GM19193 (cell line): ENCODE data around the gene CHRM2.

Experiments used
- POLR2A ChIP-seq: IDR thresholded peaks from 4 replicates; pipeline ENCODE4 v1.6.1; 2011; ENCODE audit not compliant: insufficient read depth, insufficient read length; ENCODE audit errors: extremely low read depth

Gene CHRM2

DNA sequence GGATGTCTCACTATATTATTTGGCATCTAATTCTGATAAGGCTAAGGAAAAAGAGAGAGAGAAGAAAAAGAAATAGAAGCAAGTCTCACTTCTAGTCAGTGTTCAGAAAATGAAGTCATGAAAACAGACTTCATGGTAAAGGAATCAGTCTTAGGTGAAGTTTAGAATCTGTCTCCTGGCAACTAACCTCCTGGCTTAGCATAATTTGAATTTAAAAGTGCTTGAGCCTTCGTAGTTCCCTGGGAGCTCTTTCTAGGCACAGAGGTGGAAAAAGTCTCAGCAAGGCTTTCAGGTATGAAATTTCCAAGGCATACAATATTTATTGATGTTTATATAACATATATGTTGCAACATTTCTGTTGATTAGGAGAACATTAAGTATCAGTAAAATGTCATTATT lies 10.4 kb downstream of the CHRM2 start:
- no peak for TF ChIP-seq POLR2A

DNA sequence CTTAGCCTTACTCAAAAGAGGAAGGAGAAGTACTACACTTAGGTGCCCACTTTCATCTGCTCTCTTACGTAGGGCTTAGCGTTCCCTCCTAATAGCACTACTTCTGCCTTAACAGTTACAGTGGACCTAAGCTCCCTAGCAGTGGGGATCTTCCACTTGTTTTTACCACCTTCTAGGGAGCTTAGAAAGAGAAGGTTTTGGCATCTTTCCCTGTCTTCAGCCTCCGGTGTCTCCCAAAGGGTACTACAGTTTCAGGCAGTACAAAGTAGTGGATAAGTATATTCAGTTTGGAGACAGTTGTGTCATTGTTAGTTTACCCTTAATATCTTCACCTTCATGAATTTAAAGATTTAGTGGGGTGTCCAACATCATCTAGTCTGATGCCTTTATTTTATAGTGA lies 14.6 kb downstream of the CHRM2 start:
- no peak for TF ChIP-seq POLR2A

DNA sequence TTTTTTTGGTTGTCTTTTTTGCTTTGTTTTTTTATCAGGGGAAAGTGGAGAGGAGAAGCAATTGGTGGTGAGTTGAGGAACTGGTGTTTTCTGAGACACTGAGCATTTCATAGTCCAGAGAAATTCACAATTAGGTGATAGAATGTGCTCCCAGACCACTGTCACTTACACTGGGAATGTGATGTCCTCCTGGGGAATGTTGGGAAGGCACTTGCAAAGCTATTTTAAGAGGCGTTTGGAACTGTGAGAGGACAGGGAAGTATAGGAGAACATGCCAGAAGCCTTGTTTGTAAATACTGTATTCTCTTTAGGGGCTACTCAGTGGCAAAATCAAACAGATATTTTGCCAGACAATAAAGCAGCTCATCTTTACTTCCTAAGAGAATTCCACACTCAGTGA lies 16.0 kb downstream of the CHRM2 start:
- no peak for TF ChIP-seq POLR2A

DNA sequence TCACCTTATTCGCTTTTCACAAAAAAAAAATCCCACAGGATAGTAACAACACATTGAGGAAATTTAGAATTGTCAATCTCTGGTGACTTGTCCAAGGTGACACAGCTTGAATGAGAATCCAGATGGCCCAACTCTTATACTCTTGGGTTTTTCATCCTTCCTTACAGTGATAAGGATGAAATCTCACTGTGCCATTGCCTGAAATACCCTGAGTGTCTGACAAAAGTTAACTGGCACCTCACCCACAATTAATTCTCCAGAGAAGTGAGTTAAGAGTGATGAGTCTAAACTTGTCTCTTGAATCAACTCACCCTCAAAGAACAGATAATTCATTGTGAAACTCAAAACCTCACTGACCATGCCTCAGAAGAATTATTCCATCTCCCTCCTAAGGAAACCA lies 18.9 kb downstream of the CHRM2 start:
- TF ChIP-seq POLR2A: no peak

DNA sequence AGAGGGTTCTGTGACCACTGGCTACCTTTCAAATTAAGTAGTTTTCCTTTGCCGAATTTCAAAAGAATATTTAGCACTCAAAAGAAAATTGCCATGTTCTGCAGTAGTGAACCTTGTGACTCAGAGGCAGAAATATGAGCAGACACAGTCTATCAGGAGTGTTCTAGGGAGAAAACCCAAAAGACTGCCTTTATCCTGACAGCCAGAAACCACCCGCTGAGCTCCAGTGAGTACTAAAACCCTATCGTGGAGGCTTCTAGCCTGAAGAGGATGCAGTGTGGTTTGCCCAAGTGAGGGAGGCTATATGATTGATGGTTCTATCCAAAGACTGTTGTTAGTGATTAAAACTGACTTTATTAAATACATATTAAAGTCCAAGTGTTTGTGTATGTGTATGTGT lies 21.9 kb downstream of the CHRM2 start:
- TF ChIP-seq POLR2A: no peak

DNA sequence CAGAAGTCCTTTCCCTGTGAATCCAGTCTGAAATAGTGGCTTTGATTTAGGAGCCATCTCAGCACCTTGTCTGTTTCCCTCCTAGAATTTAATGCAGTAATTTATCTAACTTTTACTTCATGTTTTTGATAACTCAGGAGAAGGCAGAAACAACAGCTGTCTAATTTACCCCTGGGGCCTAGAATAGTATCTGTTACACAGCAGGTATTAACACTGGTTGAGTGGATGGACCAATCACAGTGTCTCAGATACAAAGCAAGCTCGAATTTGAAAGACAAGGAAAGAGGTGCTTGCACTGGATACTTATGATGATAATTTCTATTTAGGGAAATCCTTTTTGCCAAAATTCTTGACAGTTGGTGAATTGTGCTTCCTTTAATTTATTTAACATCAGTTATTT lies 23.4 kb downstream of the CHRM2 start:
- TF ChIP-seq POLR2A: no peak

DNA sequence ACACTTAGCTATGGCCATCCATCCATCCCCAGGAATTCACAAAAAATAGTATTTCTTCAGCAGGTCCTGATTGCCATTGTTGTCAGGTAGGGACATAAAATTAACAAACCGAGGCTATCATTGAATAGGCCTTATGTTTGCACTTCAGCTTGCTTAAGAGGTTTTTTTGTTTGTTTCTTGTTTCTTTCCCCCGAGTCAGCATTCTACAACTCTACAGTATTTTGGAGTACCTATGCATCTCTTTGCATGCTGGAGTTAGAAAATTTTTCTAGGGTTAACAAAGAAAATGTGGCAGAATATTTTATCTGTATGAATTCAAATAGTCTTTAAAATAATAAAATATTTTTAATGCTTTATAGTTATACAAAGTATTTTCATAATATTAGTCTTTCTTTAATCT lies 26.3 kb downstream of the CHRM2 start:
- TF ChIP-seq POLR2A: no peak

DNA sequence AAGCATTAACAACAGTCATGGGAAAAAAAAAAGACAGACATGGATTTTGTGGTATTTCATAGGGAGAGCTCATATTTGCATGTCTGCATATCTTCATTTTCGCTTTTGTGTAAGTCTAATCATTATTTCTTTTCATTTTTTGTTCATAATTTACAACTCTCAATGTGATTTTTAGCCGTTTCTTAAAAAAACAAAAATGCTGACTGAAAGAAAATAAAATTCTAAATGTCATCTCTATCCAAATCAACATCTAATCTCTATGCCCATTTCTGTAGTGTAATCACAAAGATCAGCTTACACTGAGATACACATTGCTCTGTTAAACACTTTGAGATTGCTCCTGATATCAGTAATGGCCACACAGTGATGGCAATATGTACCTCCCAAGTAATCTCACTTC lies 29.2 kb downstream of the CHRM2 start:
- no peak for TF ChIP-seq POLR2A

DNA sequence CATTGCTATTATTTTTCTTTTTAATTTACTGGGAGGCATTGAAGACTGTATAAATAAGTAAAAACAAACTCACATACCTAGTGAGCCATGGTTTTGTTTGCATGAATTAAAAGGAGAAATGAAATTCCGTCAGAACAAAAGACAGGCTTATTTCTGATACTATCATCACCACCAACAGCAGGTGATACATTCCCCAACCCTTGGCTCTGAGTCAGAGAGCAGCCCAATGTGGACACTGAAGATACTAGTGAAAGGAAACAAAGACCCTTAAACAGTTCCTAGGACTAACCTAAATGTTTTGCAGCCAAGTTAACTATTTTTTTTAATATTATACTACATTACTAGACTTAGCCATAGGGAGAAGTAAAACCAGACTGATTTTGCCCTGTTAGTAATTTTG lies 31.6 kb downstream of the CHRM2 start:
- TF ChIP-seq POLR2A: no peak

DNA sequence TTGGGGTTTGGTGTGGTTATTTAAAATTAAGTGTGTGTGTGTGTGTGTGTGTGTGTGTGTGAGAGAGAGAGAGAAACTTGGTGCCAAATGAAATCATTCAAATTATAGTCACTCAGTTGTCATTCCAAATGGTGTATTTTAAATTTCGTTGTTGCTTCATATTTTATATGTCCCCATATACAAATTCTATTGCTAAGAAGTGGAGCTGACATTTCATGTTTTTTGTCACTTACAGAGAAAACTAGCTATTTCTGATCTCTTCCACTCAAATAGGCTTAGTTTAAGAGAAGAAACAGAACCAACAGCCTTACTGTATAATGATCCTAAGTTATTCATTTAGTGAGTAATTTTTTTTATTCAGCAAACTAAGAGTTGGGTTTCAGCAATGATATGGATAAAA lies 42.3 kb downstream of the CHRM2 start:
- TF ChIP-seq POLR2A: no peak

DNA sequence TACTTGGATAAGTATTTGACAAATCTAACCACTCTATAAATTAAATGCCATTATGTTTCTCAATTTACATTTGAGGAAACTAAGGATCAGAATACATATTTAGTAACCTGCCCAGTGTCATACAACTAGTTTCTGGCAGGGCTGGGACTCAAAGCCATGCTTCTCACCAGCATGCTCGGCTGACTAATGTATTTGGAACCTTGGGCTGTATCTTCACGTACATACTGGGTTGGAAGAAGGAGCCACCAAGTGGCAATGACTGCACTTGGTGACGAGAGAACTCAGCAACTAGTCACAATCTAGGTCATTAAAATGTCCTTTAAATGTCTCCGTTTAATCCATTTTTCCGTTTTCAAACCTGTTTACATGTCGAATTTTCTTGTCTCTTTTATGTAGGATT lies 42.9 kb downstream of the CHRM2 start:
- no peak for TF ChIP-seq POLR2A

DNA sequence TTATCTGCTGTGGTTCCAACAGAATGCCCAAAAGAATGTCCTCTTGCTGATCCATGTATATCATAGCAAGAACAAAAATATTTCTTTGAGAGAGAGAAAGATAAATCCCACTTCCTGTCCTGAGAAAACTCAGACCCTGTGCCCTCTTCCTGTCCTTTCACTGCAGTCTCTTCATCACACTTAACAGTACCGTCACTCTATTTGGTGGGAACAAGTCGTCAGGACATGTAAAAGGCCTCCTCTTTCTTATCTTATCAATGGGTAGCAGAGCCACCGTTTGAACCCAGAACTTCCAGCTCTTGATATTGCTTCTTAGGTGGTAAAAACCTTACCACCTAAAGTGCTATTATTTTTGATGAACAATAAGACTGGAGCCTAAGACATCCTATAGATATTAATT lies 43.9 kb downstream of the CHRM2 start:
- TF ChIP-seq POLR2A: no peak

DNA sequence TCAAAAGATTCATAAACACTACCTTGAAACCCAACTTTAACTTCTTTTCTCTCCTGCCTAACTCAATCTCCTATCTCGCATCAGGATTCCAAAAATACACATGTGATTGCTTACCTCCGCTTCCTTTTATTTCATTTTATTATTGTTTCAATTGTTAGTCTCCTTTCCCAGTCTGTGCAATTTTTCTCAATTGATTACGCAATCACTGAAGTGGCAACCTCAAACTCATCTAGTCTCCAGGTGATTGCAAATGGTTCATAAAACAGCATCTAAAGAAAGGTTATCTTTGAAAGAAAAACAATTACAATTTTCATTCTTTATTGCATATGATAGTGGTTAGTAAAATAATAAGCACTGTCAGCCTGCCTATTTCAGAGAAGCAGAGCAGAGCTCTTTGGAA lies 45.6 kb downstream of the CHRM2 start:
- TF ChIP-seq POLR2A: no peak

DNA sequence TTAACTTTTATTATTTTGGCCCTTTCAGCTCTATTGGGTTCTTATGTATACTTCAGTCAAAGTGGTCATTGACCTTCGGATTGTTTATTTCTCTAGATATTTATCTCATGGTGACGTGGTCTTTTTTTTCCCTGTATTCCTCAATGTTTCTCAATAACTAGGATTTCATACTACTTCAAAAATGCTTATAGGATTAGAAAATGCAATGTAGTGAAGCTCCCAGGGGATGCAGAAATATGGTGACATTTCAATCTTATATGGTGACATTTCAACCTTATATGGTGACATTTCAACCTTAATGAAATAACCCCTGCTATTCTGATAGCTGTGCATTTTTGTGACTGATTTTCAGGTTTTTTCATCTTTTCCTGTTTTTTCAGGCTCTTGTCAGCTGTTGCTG lies 51.4 kb downstream of the CHRM2 start:
- TF ChIP-seq POLR2A: no peak

DNA sequence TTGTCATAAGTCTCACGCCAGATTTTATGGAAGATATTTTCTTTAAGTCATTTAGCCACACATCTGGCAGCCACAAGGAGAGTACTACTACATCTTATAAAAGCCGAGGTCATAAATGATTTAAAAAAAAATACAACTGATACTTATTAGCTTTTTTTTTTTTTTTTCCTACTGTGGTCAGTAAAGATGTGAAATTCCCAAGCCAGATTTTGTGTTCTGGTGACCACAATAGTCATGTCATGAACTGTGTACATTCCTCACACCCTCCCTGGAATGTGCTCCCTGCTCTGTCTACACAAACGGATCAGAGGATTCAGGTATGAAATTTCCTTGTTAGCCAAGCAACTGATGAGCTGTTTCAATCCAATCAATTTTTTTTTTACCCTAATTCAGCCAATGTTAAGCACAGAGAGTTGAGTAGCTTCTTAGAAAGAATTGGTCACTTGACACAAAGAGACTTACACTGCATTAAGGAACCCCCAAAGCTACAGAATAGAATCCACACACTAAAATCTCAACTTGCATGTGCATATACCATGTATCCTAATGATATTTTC lies 54.7 kb downstream of the CHRM2 start:
- no peak for TF ChIP-seq POLR2A

DNA sequence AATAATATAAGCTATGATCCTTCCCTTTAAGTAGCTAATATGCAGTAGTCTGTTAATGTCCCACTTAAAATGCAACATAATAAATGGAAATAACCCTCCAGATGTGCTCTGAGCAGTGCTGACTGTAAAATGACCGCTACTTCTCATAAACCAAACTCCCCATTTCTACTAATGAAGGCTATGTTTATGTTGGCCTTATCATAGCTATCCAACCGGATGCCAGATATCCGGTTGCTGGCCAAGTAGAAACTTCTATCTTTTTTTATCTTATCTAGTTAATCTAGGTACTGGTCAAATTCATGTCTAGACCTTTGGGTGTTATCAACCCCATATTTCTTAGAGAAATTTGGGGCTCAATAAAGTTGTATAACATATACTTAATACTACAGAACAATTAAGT lies 56.6 kb downstream of the CHRM2 start:
- no peak for TF ChIP-seq POLR2A

DNA sequence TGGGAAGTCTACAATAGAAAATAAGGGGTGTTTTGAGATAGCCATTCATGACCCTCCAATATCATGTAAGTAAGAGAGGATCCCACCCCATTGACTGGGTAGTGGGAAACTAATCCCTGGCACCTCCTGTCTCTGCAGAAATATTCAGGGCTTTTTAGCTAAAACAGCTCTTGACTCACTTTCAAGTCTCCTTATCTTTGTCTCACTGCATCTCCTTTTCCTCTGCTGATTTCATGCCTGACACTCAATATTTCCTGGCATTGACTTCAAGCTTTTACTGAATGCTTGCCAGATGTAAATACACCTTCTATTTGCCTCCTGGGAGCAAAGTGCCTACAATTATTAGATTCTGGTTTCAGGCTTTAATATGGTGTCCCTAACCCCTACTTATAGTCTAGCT lies 57.1 kb downstream of the CHRM2 start:
- TF ChIP-seq POLR2A: no peak
